ENCODE measurements around the gene WDR93.

WDR93 gene

DNA sequence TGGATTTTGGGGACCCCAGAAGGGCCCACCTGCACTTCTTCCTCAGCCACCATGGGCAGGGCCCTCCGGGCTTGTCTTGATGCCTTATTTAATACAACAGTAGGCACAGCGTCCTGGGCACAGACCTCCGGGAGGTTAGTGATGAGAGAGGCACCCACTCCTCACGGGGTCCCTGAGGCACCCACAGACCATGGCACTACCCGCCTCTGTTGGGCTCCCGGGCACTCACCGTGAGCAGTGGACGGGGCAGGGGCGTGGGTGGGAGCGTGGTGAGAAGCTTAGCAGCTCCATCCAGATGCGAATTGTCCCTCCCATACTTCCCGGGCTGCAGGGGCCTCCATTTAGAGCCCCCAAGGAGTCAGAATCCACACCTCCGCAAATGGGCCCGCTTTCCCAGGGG lies 85.2 kb downstream of the WDR93 start:
- TF ChIP-seq, protein P1, sequence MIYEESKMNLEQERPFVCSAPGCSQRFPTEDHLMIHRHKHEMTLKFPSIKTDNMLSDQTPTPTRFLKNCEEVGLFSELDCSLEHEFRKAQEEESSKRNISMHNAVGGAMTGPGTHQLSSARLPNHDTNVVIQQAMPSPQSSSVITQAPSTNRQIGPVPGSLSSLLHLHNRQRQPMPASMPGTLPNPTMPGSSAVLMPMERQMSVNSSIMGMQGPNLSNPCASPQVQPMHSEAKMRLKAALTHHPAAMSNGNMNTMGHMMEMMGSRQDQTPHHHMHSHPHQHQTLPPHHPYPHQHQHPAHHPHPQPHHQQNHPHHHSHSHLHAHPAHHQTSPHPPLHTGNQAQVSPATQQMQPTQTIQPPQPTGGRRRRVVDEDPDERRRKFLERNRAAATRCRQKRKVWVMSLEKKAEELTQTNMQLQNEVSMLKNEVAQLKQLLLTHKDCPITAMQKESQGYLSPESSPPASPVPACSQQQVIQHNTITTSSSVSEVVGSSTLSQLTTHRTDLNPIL (CRISPR knock-in tag; IDR thresholded peaks at IDR 0.05; ENCODE audit: low read depth), result no peak
- TF ChIP-seq ZNF565 (CRISPR knock-in tag; conservative IDR thresholded peaks at IDR 0.05; ENCODE audit: low read depth) (no peak), TCF4 (CRISPR knock-in tag; IDR thresholded peaks at IDR 0.05; ENCODE audit: borderline replicate concordance) (no peak), PPARA (CRISPR knock-in tag; IDR thresholded peaks at IDR 0.05; ENCODE audit: borderline replicate concordance) (no peak), ESRRG (CRISPR knock-in tag; IDR thresholded peaks at IDR 0.05) (no peak), GLIS3 (CRISPR knock-in tag; IDR thresholded peaks at IDR 0.05) (no peak), ZFP3 (CRISPR knock-in tag; IDR thresholded peaks at IDR 0.05) (no peak), ZNF70 (CRISPR knock-in tag; IDR thresholded peaks at IDR 0.05) (no peak), ISL1 (CRISPR knock-in tag; IDR thresholded peaks at IDR 0.05) (no peak), CSDC2 (CRISPR knock-in tag; IDR thresholded peaks at IDR 0.05) (no peak), TOX (CRISPR knock-in tag; IDR thresholded peaks at IDR 0.05; ENCODE audit: borderline replicate concordance) (no peak), ARNTL (CRISPR knock-in tag; IDR thresholded peaks at IDR 0.05; ENCODE audit: borderline replicate concordance, low read depth) (no peak), ZNF8 (CRISPR knock-in tag; IDR thresholded peaks at IDR 0.05) (no peak), RARB (CRISPR knock-in tag; IDR thresholded peaks at IDR 0.05) (no peak), ZFP30 (CRISPR knock-in tag; IDR thresholded peaks at IDR 0.05) (no peak), ZC3H10 (CRISPR knock-in tag; IDR thresholded peaks at IDR 0.05) (no peak)
- TF ChIP-seq, protein P2, sequence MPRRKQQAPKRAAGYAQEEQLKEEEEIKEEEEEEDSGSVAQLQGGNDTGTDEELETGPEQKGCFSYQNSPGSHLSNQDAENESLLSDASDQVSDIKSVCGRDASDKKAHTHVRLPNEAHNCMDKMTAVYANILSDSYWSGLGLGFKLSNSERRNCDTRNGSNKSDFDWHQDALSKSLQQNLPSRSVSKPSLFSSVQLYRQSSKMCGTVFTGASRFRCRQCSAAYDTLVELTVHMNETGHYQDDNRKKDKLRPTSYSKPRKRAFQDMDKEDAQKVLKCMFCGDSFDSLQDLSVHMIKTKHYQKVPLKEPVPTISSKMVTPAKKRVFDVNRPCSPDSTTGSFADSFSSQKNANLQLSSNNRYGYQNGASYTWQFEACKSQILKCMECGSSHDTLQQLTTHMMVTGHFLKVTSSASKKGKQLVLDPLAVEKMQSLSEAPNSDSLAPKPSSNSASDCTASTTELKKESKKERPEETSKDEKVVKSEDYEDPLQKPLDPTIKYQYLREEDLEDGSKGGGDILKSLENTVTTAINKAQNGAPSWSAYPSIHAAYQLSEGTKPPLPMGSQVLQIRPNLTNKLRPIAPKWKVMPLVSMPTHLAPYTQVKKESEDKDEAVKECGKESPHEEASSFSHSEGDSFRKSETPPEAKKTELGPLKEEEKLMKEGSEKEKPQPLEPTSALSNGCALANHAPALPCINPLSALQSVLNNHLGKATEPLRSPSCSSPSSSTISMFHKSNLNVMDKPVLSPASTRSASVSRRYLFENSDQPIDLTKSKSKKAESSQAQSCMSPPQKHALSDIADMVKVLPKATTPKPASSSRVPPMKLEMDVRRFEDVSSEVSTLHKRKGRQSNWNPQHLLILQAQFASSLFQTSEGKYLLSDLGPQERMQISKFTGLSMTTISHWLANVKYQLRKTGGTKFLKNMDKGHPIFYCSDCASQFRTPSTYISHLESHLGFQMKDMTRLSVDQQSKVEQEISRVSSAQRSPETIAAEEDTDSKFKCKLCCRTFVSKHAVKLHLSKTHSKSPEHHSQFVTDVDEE (CRISPR knock-in tag; IDR thresholded peaks at IDR 0.05), result no peak
- no peak for ATAC-seq

DNA sequence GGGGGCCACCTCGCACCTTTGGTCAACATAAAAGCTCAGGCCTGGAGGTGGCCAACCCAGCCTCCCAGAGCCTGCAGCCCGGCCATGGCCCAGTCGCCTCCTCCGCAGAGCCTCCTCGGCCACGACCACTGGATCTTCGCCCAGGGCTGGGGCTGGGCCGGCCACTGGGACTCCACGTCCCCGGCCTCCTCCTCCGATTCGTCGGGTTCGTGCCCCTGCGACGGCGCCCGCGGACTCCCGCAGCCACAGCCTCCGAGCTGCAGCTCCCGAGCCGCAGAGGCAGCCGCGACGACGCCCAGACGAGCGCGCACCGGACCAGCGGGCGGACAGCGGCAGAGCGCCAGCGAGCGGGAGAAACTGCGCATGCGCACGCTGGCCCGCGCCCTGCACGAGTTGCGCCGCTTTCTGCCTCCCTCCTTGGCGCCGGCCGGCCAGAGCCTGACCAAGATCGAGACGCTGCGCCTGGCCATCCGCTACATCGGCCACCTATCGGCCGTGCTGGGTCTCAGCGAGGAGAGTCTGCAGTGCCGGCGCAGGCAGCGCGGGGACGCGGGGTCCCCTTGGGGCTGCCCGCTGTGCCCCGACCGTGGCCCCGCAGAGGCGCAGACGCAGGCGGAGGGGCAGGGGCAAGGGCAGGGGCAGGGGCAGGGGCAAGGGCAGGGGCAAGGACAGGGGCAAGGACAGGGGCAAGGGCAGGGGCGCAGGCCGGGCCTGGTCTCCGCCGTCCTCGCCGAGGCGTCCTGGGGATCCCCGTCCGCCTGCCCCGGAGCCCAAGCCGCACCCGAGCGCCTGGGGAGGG lies 85.9 kb downstream of the WDR93 start, which contains the start of gene MESP2:
Gene MESP2 (plus strand): TSS at position 59 of the 799 bp plus-strand sequence. CDS start 26 bp downstream, at position 85.
- ATAC-seq, result peak; percentile 85
- TF ChIP-seq, protein P3, sequence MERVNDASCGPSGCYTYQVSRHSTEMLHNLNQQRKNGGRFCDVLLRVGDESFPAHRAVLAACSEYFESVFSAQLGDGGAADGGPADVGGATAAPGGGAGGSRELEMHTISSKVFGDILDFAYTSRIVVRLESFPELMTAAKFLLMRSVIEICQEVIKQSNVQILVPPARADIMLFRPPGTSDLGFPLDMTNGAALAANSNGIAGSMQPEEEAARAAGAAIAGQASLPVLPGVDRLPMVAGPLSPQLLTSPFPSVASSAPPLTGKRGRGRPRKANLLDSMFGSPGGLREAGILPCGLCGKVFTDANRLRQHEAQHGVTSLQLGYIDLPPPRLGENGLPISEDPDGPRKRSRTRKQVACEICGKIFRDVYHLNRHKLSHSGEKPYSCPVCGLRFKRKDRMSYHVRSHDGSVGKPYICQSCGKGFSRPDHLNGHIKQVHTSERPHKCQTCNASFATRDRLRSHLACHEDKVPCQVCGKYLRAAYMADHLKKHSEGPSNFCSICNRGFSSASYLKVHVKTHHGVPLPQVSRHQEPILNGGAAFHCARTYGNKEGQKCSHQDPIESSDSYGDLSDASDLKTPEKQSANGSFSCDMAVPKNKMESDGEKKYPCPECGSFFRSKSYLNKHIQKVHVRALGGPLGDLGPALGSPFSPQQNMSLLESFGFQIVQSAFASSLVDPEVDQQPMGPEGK (CRISPR knock-in tag; IDR thresholded peaks at IDR 0.05; ENCODE audit: borderline replicate concordance), result no peak
- peak; percentile 79 for TF ChIP-seq ZNF70 (CRISPR knock-in tag; IDR thresholded peaks at IDR 0.05)

DNA sequence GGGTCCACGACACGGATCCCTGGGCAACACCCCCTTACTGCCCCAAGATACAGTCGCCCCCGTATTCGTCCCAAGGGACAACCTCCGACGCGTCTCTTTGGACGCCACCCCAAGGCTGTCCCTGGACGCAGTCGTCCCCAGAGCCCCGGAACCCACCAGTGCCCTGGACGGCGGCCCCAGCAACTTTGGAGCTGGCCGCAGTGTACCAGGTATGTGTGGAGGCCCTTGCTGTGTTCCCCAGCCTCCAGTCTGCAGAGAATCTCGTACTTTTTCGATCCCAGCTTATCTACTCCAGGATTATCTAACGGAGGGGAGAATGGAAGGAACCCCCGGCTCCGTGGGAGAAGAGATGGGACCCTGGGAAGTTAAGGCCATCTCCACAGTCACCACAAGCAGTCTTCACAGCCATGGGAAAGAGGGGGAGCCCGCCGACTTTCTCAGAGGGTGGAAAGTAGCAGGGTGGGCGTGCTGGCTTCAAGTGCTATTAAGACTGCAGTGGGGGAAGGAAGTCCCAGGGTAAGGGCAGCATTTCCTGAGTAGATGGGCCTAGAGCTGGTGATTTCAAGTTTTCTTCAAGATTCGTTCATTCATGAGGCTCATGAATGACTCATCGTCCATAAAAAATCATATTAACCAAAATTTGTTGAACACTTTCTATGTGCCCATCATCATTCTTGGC lies 86.6 kb downstream of the WDR93 start:
- ATAC-seq, result no peak
- TF ChIP-seq OSR1 (CRISPR knock-in tag; IDR thresholded peaks at IDR 0.05), result no peak
- TF ChIP-seq ESRRG (CRISPR knock-in tag; IDR thresholded peaks at IDR 0.05), result no peak
- TF ChIP-seq, protein P3 (CRISPR knock-in tag; IDR thresholded peaks at IDR 0.05; ENCODE audit: borderline replicate concordance), result no peak
- no peak for TF ChIP-seq SNAI2 (CRISPR knock-in tag; IDR thresholded peaks at IDR 0.05)
- TF ChIP-seq TOX (CRISPR knock-in tag; IDR thresholded peaks at IDR 0.05; ENCODE audit: borderline replicate concordance), result no peak
- TF ChIP-seq GLIS3 (CRISPR knock-in tag; IDR thresholded peaks at IDR 0.05), result no peak
- TF ChIP-seq, protein P2 (CRISPR knock-in tag; IDR thresholded peaks at IDR 0.05), result no peak
- no peak for TF ChIP-seq RARB (CRISPR knock-in tag; IDR thresholded peaks at IDR 0.05)
- no peak for TF ChIP-seq CSDC2 (CRISPR knock-in tag; IDR thresholded peaks at IDR 0.05)

Data from SK-N-SH treated with all-trans-retinoic acid at 6 μM for 48 hours (cell line).